ENCODE measurements around the gene MT3.

DNA sequence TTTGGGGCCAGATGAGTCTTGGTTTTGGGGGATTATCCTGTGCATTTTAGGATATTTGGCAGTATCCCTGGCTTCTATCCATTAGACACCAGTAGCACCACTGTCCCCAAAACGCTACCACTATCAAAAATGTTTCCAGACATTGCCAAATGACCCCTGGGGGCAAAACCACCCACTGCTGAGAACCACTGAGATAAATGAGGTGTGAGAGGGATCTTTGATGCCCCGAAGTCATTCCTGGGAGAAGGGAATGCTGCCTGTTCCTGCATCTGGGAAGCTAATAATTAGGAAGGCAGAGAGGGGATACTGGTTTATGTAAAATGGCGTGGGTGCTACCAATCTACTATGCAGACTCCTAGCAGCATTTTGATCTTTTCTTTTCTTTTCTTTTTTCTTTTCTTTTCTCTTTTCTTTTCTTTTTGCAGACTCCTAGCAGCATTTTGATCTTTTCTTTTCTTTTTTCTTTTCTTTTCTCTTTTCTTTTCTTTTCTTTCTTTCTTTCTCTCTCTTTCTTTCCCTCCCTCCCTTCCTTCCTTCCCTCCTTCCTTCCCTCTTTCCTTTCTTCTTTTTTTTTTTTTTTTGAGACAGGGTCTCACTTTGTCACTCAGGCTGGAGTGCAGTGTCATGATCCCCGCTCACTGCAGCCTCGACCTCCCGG, 8.8 kb upstream of the MT3 start:
- TF ChIP-seq CTCF (IDR thresholded peaks at IDR 0.05) = no peak
- TF ChIP-seq POLR2A (IDR thresholded peaks at IDR 0.05) = no peak
